GM18861 (cell line): Measurements from ENCODE around the gene NRXN3.
"Not testable (repeated sequence)": the region's sequence is repeated elsewhere in the genome, so short reads cannot be mapped to it uniquely, and the experiment has no call there.

Source experiments
- ATAC-seq: cut with Tn5 transposase; IDR thresholded peaks from one replicate; pipeline ENCODE4 v1.9.1; 2021; ENCODE audit not compliant: unreplicated experiment

NRXN3 gene

GRCh38 chr14:78567343-78567742 is 397.2 kb downstream of the NRXN3 start:
- no peak for ATAC-seq

- ATAC-seq: not testable (repeated sequence)
Observed at GRCh38 chr14:78573736-78574135, 403.6 kb downstream of the NRXN3 start.

GRCh38 chr14:78576437-78577166 is 406.4 kb downstream of the NRXN3 start:
- no peak for ATAC-seq

DNA sequence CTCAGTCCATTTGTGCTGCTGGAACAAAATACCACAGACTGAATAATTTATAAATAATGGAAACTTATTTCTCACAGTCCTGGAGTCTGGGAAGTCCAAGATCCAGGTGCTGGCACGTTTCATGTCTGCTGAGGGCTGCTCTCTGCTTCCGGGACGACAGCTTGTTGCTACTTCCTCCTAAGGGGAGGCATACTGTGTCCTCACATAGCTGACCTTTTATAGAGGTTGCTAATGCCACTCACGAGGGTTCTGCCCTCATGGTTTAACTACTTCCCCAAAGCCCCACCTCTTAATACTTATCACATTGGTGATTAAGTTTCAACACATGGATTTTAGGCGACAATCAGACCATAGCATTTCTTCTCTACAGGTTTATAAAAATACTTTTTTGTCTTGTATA is 411.1 kb downstream of the NRXN3 start:
- no peak for ATAC-seq

- no peak for ATAC-seq
Observed at GRCh38 chr14:78586681-78587080, 416.5 kb downstream of the NRXN3 start.

GRCh38 chr14:78588906-78589305 is 418.7 kb downstream of the NRXN3 start:
- ATAC-seq: no peak

- no peak for ATAC-seq
Observed at GRCh38 chr14:78592616-78593219, 422.5 kb downstream of the NRXN3 start.

- no peak for ATAC-seq
Observed at GRCh38 chr14:78593949-78594348, 423.8 kb downstream of the NRXN3 start.

GRCh38 chr14:78595797-78596196 is 425.6 kb downstream of the NRXN3 start:
- ATAC-seq: no peak

- peak; percentile 69 for ATAC-seq
Observed at GRCh38 chr14:78598046-78598920, 428.1 kb downstream of the NRXN3 start.

GRCh38 chr14:78605025-78605762 is 435.0 kb downstream of the NRXN3 start:
- no peak for ATAC-seq

GRCh38 chr14:78605897-78606500 is 435.8 kb downstream of the NRXN3 start:
- no peak for ATAC-seq

DNA sequence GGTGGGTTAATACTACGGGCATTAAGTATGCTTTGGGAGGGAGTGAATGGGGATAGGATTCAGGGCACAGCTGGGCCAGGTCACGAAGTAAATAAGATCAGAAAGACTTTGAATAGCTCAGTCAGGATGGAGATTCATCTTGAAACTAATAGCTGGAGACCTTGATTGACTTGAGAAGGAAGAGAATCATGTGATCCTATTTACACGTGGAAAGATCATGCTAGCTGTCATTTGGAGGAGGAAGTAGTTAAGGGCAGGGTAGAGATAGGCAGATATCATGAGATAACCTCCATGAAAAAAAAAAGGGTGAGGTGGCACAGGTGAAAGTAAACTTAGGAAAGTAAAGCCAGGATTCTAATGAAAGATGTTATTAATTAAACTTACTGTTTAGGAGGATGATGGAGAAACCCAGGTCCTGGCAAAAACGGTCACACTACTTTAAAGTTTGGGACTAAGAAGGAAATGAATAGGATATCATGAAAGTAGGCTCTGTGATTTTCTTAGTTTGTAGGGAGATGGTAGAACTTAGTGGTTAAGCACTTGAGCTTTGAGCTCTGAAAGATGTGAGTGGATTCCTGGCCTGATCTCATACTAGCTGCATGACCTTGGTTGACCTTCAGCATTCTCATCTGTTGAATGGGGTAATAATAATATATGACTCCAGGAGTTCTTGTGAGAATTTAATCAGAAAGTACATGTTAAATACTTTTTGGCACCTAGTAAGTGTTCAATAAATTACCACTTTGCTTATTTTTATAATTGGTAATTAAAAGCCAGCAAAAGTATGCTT is 439.0 kb downstream of the NRXN3 start:
- ATAC-seq: no peak

GRCh38 chr14:78610994-78611393 is 440.8 kb downstream of the NRXN3 start:
- ATAC-seq: no peak

- no peak for ATAC-seq
Observed at GRCh38 chr14:78611796-78612571, 441.8 kb downstream of the NRXN3 start.

- ATAC-seq: no peak
Observed at GRCh38 chr14:78612666-78613065, 442.5 kb downstream of the NRXN3 start.

- ATAC-seq: no peak
Observed at GRCh38 chr14:78614593-78614992, 444.4 kb downstream of the NRXN3 start.

DNA sequence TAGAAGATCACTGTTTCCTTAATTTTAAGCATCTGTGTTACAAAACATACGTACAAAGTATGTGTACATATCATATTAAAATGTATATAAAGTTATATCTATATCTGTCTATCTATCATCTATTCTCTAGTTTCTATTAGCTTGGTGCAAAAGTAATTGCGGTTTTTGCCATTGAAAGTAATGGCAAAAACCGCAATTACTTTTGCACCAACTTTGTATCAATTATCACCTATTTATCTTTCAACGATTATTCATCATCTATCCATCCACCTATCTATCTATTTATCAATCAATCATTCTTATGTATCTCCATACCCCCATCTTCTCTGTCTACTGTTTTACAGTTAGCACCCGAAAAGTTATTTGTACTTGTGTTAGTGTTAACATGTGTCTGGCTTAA is 447.6 kb downstream of the NRXN3 start:
- ATAC-seq: no peak

DNA sequence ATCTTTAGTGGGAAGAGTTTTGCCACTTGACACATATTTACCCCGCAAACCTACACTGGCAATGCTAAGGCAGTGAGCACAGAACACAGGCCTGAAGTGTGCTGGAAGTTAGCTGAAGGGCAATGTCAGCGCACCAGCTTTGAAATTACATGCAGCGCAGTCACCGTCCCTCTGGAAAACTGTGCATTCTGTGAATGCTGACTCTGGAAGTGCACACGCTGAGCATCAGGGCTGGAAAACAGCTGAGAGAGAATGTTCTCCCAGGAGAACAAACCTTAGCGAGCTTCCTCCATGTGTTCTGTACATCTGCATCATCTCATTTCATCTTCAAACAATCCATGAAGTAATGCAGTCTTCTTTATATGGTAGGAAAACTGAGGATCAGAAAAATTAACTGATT is 448.2 kb downstream of the NRXN3 start:
- ATAC-seq: no peak
